ENCODE measurements around the gene TRIM33.
"Not testable (repeated sequence)": the region's sequence is repeated elsewhere in the genome, so short reads cannot be mapped to it uniquely, and the experiment has no call there.

Gene TRIM33

GRCh38 chr1:114431026-114431425 lies 80.0 kb downstream of the TRIM33 start:
- in situ Hi-C loops (cut with HindIII; ENCODE audit: low sequenced_read_pairs): no loop called here

- in situ Hi-C loops (cut with HindIII; ENCODE audit: low sequenced_read_pairs): no loop called here
Observed at GRCh38 chr1:114428083-114428754, 82.8 kb downstream of the TRIM33 start.

GRCh38 chr1:114427612-114428011 lies 83.4 kb downstream of the TRIM33 start:
- in situ Hi-C loops (cut with HindIII; ENCODE audit: low sequenced_read_pairs): no loop called here

- in situ Hi-C loops (cut with HindIII; ENCODE audit: low sequenced_read_pairs): no loop called here
Observed at GRCh38 chr1:114423455-114423854, 87.5 kb downstream of the TRIM33 start.

GRCh38 chr1:114418948-114419347 lies 92.1 kb downstream of the TRIM33 start:
- in situ Hi-C loops (cut with HindIII; ENCODE audit: low sequenced_read_pairs): not testable (repeated sequence)

- in situ Hi-C loops (cut with HindIII; ENCODE audit: low sequenced_read_pairs): no loop called here
Observed at GRCh38 chr1:114397601-114398000, 113.4 kb downstream of the TRIM33 start.

GRCh38 chr1:114395863-114396262 lies 115.1 kb downstream of the TRIM33 start:
- in situ Hi-C loops (cut with HindIII; ENCODE audit: low sequenced_read_pairs): no loop called here

- in situ Hi-C loops (cut with HindIII; ENCODE audit: low sequenced_read_pairs): no loop called here
Observed at GRCh38 chr1:114390960-114391359, 120.0 kb downstream of the TRIM33 start.

- in situ Hi-C loops (cut with HindIII; ENCODE audit: low sequenced_read_pairs): no loop called here
Observed at GRCh38 chr1:114390361-114390760, 120.6 kb downstream of the TRIM33 start.

- in situ Hi-C loops (cut with HindIII; ENCODE audit: low sequenced_read_pairs): no loop called here
Observed at GRCh38 chr1:114388432-114389003, 122.5 kb downstream of the TRIM33 start.

- in situ Hi-C loops (cut with HindIII; ENCODE audit: low sequenced_read_pairs): not testable (repeated sequence)
Observed at GRCh38 chr1:114387585-114387984, 123.4 kb downstream of the TRIM33 start.

GRCh38 chr1:114387010-114387360 lies 124.0 kb downstream of the TRIM33 start:
- in situ Hi-C loops (cut with HindIII; ENCODE audit: low sequenced_read_pairs): no loop called here

GRCh38 chr1:114386129-114387009 lies 124.6 kb downstream of the TRIM33 start:
- in situ Hi-C loops (cut with HindIII; ENCODE audit: low sequenced_read_pairs): no loop called here

- in situ Hi-C loops (cut with HindIII; ENCODE audit: low sequenced_read_pairs): no loop called here
Observed at GRCh38 chr1:114384922-114385321, 126.1 kb downstream of the TRIM33 start.

GRCh38 chr1:114379987-114380386 lies 131.0 kb downstream of the TRIM33 start:
- in situ Hi-C loops (cut with HindIII; ENCODE audit: low sequenced_read_pairs): no loop called here

GRCh38 chr1:114379358-114379757 lies 131.6 kb downstream of the TRIM33 start:
- in situ Hi-C loops (cut with HindIII; ENCODE audit: low sequenced_read_pairs): no loop called here

GRCh38 chr1:114377356-114377755 lies 133.6 kb downstream of the TRIM33 start:
- in situ Hi-C loops (cut with HindIII; ENCODE audit: low sequenced_read_pairs): no loop called here

- in situ Hi-C loops (cut with HindIII; ENCODE audit: low sequenced_read_pairs): no loop called here
Observed at GRCh38 chr1:114369930-114370329, 141.1 kb downstream of the TRIM33 start.

GRCh38 chr1:114369266-114369919 lies 141.6 kb downstream of the TRIM33 start:
- in situ Hi-C loops (cut with HindIII; ENCODE audit: low sequenced_read_pairs): not testable (repeated sequence)

GRCh38 chr1:114368560-114369255 lies 142.3 kb downstream of the TRIM33 start:
- in situ Hi-C loops (cut with HindIII; ENCODE audit: low sequenced_read_pairs): no loop called here

- in situ Hi-C loops (cut with HindIII; ENCODE audit: low sequenced_read_pairs): no loop called here
Observed at GRCh38 chr1:114367810-114368209, 143.2 kb downstream of the TRIM33 start.
